Ascending aorta (tissue), 2 donors: ENCODE results near the gene PHPT1. TPM values are rescaled to one million over a fixed set of nuclear protein-coding genes. Genes with fewer than 3 reads are reported as not detected.
"Not testable (repeated sequence)": the region's sequence is repeated elsewhere in the genome, so short reads cannot be mapped to it uniquely, and the experiment has no call there.

Source experiments
- DNase-seq, 2 donors: peaks; one replicate each; pipeline ENCODE4 v3.0.0-alpha.2; 2019; ENCODE audit warnings: low spot score in 2 of 2
- H3K27ac ChIP-seq, 2 donors: fragments of 200-600 bp; sonication (generic); one replicate each; pipeline ENCODE4 v1.5.1; 2016 to 2017; ENCODE audit warnings: mild to moderate bottlenecking in 1 of 2
- H3K27me3 ChIP-seq: fragments of 200-600 bp; sonication (generic); one replicate; pipeline ENCODE4 v1.5.1; 2017
- H3K36me3 ChIP-seq, 2 donors: fragments of 200-600 bp; sonication (generic); one replicate each; pipeline ENCODE4 v1.5.1; 2016
- H3K4me1 ChIP-seq, 2 donors: fragments of 200-600 bp; sonication (generic); one replicate each; pipeline ENCODE4 v1.5.1; 2016 to 2017; ENCODE audit warnings: mild to moderate bottlenecking in 1 of 2
- H3K4me3 ChIP-seq, 2 donors: fragments of 200-600 bp; sonication (generic); one replicate each; pipeline ENCODE4 v1.5.1; 2016 to 2017; ENCODE audit warnings: mild to moderate bottlenecking in 1 of 2
- H3K9me3 ChIP-seq, 2 donors: fragments of 200-600 bp; sonication (generic); one replicate each; pipeline ENCODE4 v1.5.1; 2016
- intact Hi-C: fragments of 100-400 bp; cut with DNase I; formaldehyde crosslinking; loops from one replicate; pipeline ENCODE4 v1.15.1; 2023
- total RNA-seq: library from RNA; depleted of rRNA; stranded (reverse); fragments of >200 nt; gene quantifications from one replicate; pipeline ENCODE4 v1.1.0, GENCODE V29; 2016
- TF ChIP-seq, protein P1 (sequence below), 3 experiments: fragments of 200-600 bp in 2 of 3; fragments of 450-650 bp in 1 of 3; sonication (generic) in 2 of 3; IDR thresholded peaks; one replicate each; pipeline ENCODE4 v1.5.1; 2016 to 2019; ENCODE audit warnings: antibody characterized with exemption in 3 of 3, mild to moderate bottlenecking in 1 of 3, moderate library complexity in 1 of 3

Gene PHPT1
- total RNA-seq, 1 donor from 2014 or later: 108 TPM

DNA sequence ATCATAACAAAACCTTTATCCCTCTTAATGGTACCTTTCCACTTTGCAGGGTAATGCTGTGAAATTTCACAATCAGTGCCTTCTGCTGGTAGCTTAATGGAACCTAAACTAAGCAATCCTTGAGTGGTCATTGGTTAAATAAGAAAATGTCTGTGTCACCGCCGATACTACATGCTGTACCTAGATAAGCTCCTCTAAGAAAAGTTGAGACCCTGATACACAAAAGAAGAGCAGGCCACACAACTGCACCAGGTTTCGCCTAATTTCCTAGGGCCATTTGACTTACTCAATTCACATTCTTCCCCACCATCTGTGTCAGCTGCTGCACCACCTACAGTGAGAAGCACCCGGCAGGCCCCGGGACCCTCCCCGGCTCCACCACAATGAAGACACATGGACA lies 25.9 kb downstream of the PHPT1 start:
- intact Hi-C loops: no loop called here
- Histone ChIP-seq H3K27ac (no peak overlapping the region), H3K27me3 (no peaks in the 10 kb centered on the region), H3K4me3 (no peak overlapping the region), H3K9me3 (no peaks in the 10 kb centered on the region), H3K4me1 (no peaks in the 10 kb centered on the region), H3K36me3 (no peaks in the 10 kb centered on the region)
- TF ChIP-seq, protein P1, sequence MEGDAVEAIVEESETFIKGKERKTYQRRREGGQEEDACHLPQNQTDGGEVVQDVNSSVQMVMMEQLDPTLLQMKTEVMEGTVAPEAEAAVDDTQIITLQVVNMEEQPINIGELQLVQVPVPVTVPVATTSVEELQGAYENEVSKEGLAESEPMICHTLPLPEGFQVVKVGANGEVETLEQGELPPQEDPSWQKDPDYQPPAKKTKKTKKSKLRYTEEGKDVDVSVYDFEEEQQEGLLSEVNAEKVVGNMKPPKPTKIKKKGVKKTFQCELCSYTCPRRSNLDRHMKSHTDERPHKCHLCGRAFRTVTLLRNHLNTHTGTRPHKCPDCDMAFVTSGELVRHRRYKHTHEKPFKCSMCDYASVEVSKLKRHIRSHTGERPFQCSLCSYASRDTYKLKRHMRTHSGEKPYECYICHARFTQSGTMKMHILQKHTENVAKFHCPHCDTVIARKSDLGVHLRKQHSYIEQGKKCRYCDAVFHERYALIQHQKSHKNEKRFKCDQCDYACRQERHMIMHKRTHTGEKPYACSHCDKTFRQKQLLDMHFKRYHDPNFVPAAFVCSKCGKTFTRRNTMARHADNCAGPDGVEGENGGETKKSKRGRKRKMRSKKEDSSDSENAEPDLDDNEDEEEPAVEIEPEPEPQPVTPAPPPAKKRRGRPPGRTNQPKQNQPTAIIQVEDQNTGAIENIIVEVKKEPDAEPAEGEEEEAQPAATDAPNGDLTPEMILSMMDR (IDR thresholded peaks at IDR 0.05): no peak
- DNase-seq: no peak

DNA sequence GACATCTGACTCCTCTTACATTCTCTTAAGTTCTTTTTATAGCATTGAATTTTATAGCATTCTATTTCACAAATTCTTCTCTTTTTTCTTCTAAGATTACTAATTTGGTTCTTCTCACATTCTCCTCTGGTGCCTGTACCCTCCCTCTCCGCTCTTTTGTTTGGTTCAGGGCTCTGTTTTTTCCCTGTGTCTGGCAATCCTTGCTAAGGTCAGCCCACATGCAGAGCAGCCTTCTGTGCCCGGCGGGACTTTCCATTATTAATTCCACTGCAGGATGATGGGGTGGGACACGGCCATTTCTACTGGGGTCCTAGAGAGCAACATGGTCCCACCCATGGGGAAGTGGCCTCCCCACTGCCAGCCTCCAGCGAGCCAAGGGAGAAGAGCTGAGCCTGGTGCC lies 27.3 kb downstream of the PHPT1 start:
- Histone ChIP-seq H3K4me3 (no peak overlapping the region), H3K4me1 (no peaks in the 10 kb centered on the region), H3K27me3 (no peaks in the 10 kb centered on the region), H3K9me3 (no peaks in the 10 kb centered on the region), H3K36me3 (no peaks in the 10 kb centered on the region), H3K27ac (no peak overlapping the region)
- TF ChIP-seq, protein P1 (IDR thresholded peaks at IDR 0.05): no peak
- no peak for DNase-seq
- intact Hi-C loops: no loop called here

DNA sequence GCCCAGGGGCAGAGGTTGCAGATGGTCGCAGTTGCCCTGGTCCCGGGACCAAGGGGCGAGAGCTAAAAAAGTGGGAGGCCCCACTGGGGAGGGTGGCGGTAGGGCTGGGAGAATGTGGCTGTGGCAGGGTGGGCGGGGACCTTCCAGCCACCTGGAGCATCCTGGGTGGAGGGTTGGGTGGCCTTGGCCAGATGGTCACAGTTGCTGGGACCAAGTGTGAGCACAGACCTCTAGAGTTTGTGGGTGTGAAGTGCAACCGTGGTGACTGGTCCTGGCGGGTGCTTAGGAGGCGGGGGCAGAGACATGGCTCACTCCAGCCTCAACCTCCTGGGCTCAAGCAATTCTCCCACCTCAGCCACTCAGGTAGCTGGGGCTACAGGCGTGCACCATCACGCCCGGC lies 31.4 kb downstream of the PHPT1 start:
- DNase-seq: no peak
- Histone ChIP-seq H3K4me3 (no peak overlapping the region), H3K36me3 (no peaks in the 10 kb centered on the region), H3K27ac (no peak overlapping the region), H3K4me1 (no peaks in the 10 kb centered on the region), H3K9me3 (no peaks in the 10 kb centered on the region), H3K27me3 (no peaks in the 10 kb centered on the region)
- TF ChIP-seq, protein P1 (IDR thresholded peaks at IDR 0.05): no peak
- intact Hi-C loops: no loop called here

DNA sequence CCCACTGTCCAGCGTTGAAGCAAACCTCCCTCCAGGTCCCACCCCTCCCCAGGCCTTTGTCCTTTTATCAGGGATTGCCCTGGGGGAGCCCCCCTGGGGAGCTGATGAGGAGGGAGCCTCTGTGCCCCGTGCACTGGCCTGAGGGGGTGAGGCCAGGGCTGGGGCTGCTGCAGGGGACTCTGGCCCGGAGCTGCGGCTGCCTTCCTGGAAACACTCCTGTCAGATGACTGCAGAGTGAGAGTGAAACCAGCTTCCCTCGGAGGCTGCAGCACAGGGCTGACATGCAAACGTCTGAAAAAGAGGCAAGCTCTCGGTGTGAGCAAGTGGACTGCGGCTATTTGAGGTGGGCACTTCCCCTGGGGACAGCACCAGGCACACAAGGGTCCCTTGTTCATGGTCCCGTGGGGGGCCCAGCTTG lies 32.5 kb downstream of the PHPT1 start:
- TF ChIP-seq, protein P1 (IDR thresholded peaks at IDR 0.05): no peak
- no peaks in the 10 kb centered on the region for H3K27me3 ChIP-seq
- DNase-seq: no peak
- H3K27ac ChIP-seq: no peak overlapping the region
- H3K4me3 ChIP-seq: no peak overlapping the region
- no peaks in the 10 kb centered on the region for H3K9me3 ChIP-seq
- intact Hi-C loops: no loop called here
- no peaks in the 10 kb centered on the region for H3K36me3 ChIP-seq
- H3K4me1 ChIP-seq: no peaks in the 10 kb centered on the region

DNA sequence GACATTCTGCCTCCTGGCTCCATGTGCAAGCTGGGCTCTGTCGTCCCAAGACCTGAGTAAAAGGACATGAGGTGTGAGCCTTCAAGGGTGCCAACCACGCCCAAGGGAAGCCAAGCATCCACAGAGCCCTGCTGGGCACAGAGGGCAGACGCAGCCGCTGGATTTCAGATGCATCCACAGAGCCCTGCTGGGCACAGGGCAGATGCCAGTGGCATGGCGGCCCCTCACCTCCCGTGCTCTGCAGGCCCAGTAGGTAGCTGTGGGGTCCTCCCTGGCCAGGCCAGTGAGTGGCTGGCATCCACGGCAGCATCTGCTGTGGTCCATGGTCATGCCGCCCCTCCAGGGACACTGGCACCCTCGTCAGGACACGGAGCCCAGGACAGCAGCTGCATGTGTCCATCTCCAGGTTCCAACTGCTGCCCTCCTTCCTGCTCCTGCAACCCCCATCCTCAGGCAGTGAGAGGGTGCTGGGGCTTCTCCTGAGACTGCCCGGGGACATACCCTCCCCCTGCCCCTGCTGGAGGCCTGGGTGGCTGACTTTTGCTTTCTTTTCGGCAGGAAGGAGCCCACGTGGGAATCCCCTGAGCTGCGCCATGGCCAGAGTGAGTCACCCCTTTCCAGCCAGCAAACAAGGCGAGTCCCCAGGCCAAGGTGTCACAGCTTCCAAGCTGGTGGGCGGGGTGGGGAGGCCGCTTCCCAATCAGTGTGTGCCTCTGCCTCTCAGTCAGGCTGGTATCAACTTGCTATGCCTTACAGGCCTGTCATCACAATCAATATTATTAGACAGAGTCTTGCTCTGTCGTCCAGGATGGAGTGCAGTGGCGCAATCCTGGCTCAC lies 33.1 kb downstream of the PHPT1 start:
- Histone ChIP-seq H3K4me3 (peak overlapping the region in 1 of 2 donors; percentile 18), H3K27me3 (no peaks in the 10 kb centered on the region), H3K9me3 (no peaks in the 10 kb centered on the region), H3K4me1 (peaks cover 0 to 3% of the 10 kb centered on the region in 2 donors), H3K27ac (no peak overlapping the region), H3K36me3 (no peaks in the 10 kb centered on the region)
- DNase-seq: peak; percentile 24 to 80
- intact Hi-C loops: no loop called here
- TF ChIP-seq, protein P1 (IDR thresholded peaks at IDR 0.05): no peak

DNA sequence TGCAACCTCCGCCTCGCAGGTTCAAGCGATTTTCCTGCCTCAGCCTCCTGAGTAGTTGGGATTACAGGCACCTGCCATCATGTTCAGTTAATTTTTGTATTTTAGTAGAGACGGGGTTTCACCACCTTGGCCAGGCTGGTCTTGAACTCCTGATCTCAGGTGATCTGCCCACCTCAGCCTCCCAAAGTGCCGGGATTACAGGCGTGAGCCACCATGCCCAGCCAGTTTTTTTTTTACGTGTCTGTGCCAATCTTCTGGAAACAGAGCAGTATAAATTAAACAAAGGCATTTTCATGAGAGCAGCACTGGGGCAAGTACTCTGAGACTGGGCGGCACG lies 33.7 kb downstream of the PHPT1 start:
- H3K4me1 ChIP-seq, intact Hi-C loops: not testable (repeated sequence)

DNA sequence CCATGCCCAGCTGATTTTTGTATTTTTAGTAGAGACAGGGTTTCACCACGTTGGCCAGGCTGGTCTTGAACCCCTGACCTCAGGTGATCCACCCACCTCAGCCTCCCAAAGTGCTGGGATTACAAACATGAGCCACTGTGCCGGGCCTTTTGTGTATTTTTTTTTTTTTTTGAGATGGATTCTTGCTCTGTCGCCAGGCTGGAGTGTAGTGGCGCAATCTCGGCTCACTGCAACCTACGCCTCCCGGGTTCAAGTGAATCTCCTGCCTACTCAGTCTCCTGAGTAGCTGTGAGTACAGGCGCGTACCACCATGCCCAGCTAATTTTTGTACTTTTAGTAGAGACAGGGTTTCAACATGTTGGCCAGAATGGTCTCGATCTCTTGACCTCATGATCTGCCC lies 34.5 kb downstream of the PHPT1 start:
- H3K4me1 ChIP-seq, H3K27ac ChIP-seq, H3K27me3 ChIP-seq, H3K4me3 ChIP-seq, H3K9me3 ChIP-seq, intact Hi-C loops, H3K36me3 ChIP-seq, DNase-seq: not testable (repeated sequence)

More for the DNA sequence above, 33.7 kb downstream of the PHPT1 start:
- not testable (repeated sequence) for H3K36me3 ChIP-seq, H3K9me3 ChIP-seq, H3K27ac ChIP-seq, H3K27me3 ChIP-seq, DNase-seq, H3K4me3 ChIP-seq
